Upper lobe of left lung (tissue), 6 donors: ENCODE results near the gene CATSPERB. TPM values are rescaled to one million over a fixed set of nuclear protein-coding genes. Genes with fewer than 3 reads are reported as not detected.

ENCODE experiments used
- ATAC-seq, 2 donors: fragments of 200-7000 bp; cut with Tn5 transposase; one replicate each; pipeline ENCODE4 v1.9.1; 2022; ENCODE audit warnings: mild to moderate bottlenecking in 2 of 2, moderate library complexity in 2 of 2; ENCODE audit not compliant: low FRiP score in 2 of 2
- DNase-seq, 2 donors: peaks; one replicate each; pipeline ENCODE4 v3.0.0-alpha.2; 2019 to 2020
- H3K27ac ChIP-seq, 4 donors: fragments of 200-600 bp; sonication (generic); one replicate each; pipeline ENCODE4 v1.5.1; 2016 to 2019
- H3K27me3 ChIP-seq, 4 donors: fragments of 200-600 bp; sonication (generic); one replicate each; pipeline ENCODE4 v1.5.1; 2017 to 2019
- H3K36me3 ChIP-seq, 4 donors: fragments of 200-600 bp; sonication (generic); one replicate each; pipeline ENCODE4 v1.5.1; 2016 to 2019
- H3K4me1 ChIP-seq, 4 donors: fragments of 200-600 bp; sonication (generic); one replicate each; pipeline ENCODE4 v1.5.1; 2018 to 2019
- H3K4me3 ChIP-seq, 4 donors: fragments of 200-600 bp; sonication (generic); one replicate each; pipeline ENCODE4 v1.5.1; 2017 to 2019; ENCODE audit warnings: mild to moderate bottlenecking in 2 of 4, moderate library complexity in 1 of 4
- H3K9me3 ChIP-seq, 4 donors: fragments of 200-600 bp; sonication (generic); one replicate each; pipeline ENCODE4 v1.5.1; 2018 to 2019
- CTCF ChIP-seq, 6 experiments: fragments of 450-650 bp in 4 of 6; fragments of 200-600 bp in 2 of 6; sonication (generic) in 2 of 6; IDR thresholded peaks; one replicate each; pipeline ENCODE4 v1.5.1; 2016 to 2019; ENCODE audit warnings: antibody characterized with exemption in 6 of 6
- EP300 ChIP-seq, 4 donors: sonication (generic); formaldehyde crosslinking; IDR thresholded peaks; one replicate each; pipeline ENCODE4 v1.5.1; 2017; ENCODE audit warnings: antibody characterized with exemption in 4 of 4, control low read depth in 2 of 4
- POLR2A ChIP-seq, 4 donors: fragments of 450-650 bp; IDR thresholded peaks; one replicate each; pipeline ENCODE4 v1.5.1; 2016 to 2017; ENCODE audit warnings: antibody characterized with exemption in 4 of 4, mild to moderate bottlenecking in 2 of 4
- POLR2AphosphoS5 ChIP-seq, 2 donors: sonication (generic); formaldehyde crosslinking; IDR thresholded peaks; one replicate each; pipeline ENCODE4 v1.5.1; 2017; ENCODE audit warnings: antibody characterized with exemption in 2 of 2
- WGBS, 2 donors: methylation state at CpG; one replicate each; pipeline ENCODE4 v1.1.5; 2017 to 2018; 5-methylcytosine and 5-hydroxymethylcytosine counted together
- total RNA-seq, 6 donors: library from RNA; depleted of rRNA in 4 of 6; stranded (reverse); fragments of >200 nt in 4 of 6; gene quantifications; one replicate each; pipeline versions ENCODE4 v1.1.0 to v1.2.1, GENCODE V29; 2016 to 2021
- donor health status: DM: no; HTN: no; CAD: no; lungs with moderate emphysema.
- donor health status: DM: no; HTN: yes; CAD: no; lungs with severe emphysema.

CATSPERB gene
- total RNA-seq = 10 to 100 TPM in 2 of 6 donors, 1 to 10 TPM in 2, under 1 TPM in 2; 0.63 to 16.8 (median 3.9) TPM

- H3K27me3 ChIP-seq = no peaks in the 10 kb centered on the region
- H3K27ac ChIP-seq = no peak within 1 kb of the TSS
- H3K4me3 ChIP-seq = no peak within 1 kb of the TSS
- no peaks in the 10 kb centered on the region for H3K9me3 ChIP-seq
- no peaks in the 10 kb centered on the region for H3K36me3 ChIP-seq
- WGBS, 2 donors = 94 to 95% methylated on average over 2 of the region's 2 CpGs
- ATAC-seq (no peak), DNase-seq (no peak)
- H3K4me1 ChIP-seq = no peaks in the 10 kb centered on the region
- TF ChIP-seq CTCF (IDR thresholded peaks at IDR 0.05) (no peak), EP300 (IDR thresholded peaks at IDR 0.05) (no peak), POLR2AphosphoS5 (IDR thresholded peaks at IDR 0.05) (no peak), POLR2A (IDR thresholded peaks at IDR 0.05) (no peak)
Observed at GRCh38 chr14:91731986-91732385, at the start of gene CATSPERB. Gene CATSPERB, minus strand, starts transcription at chr14:91732086. Its CDS starts 2,607 bp downstream, at chr14:91729479.

DNA sequence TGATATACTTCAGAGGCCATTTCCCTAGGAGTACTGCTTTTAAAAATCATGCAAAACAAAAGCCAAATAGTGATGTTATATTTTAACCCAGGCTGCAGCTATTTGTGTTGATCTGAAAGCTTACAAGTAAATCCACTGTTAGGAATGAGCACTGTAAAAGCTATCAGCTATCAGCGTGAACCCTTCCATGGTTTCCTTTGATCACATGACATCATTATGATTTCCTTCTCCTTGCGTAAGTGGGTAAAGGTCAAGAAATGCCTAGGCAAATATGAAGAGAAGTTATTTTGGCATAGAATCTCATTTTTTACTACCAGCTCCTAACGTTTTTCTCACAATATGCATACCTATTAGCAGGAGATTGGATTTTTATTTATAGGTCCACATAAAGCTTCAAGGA lies 48.6 kb upstream of the CATSPERB start:
- H3K36me3 ChIP-seq = peaks cover 0 to 5% (median 0%) of the 10 kb centered on the region in 4 donors
- DNase-seq (no peak), ATAC-seq (no peak)
- H3K27me3 ChIP-seq = no peaks in the 10 kb centered on the region
- no peak overlapping the region for H3K27ac ChIP-seq
- TF ChIP-seq POLR2AphosphoS5 (IDR thresholded peaks at IDR 0.05) (no peak), CTCF (IDR thresholded peaks at IDR 0.05) (no peak), POLR2A (IDR thresholded peaks at IDR 0.05) (no peak), EP300 (IDR thresholded peaks at IDR 0.05) (no peak)
- no peak overlapping the region for H3K4me3 ChIP-seq
- no peaks in the 10 kb centered on the region for H3K4me1 ChIP-seq
- 39 to 44% methylated on average over 3 of the region's 3 CpGs for WGBS, 2 donors
- H3K9me3 ChIP-seq = no peaks in the 10 kb centered on the region

- H3K4me1 ChIP-seq = no peaks in the 10 kb centered on the region
- ATAC-seq = no peak
- 92 to 93% methylated on average over 2 of the region's 2 CpGs for WGBS, 2 donors
- H3K36me3 ChIP-seq = peaks cover 0 to under 1% (median 0%) of the 10 kb centered on the region in 4 donors
- no peaks in the 10 kb centered on the region for H3K27me3 ChIP-seq
- no peak overlapping the region for H3K4me3 ChIP-seq
- TF ChIP-seq CTCF (IDR thresholded peaks at IDR 0.05) (no peak), EP300 (IDR thresholded peaks at IDR 0.05) (no peak), POLR2A (IDR thresholded peaks at IDR 0.05) (no peak), POLR2AphosphoS5 (IDR thresholded peaks at IDR 0.05) (no peak)
- DNase-seq = no peak
- no peak overlapping the region for H3K27ac ChIP-seq
- no peaks in the 10 kb centered on the region for H3K9me3 ChIP-seq
Observed at GRCh38 chr14:91778217-91778616, 46.3 kb upstream of the CATSPERB start.

- no peaks in the 10 kb centered on the region for H3K27me3 ChIP-seq
- DNase-seq (no peak), ATAC-seq (no peak)
- no peaks in the 10 kb centered on the region for H3K36me3 ChIP-seq
- 61 to 63% methylated on average over 5 of the region's 5 CpGs for WGBS, 2 donors
- TF ChIP-seq POLR2A (IDR thresholded peaks at IDR 0.05) (no peak), POLR2AphosphoS5 (IDR thresholded peaks at IDR 0.05) (no peak), CTCF (IDR thresholded peaks at IDR 0.05) (no peak), EP300 (IDR thresholded peaks at IDR 0.05) (no peak)
- no peak overlapping the region for H3K27ac ChIP-seq
- no peak overlapping the region for H3K4me3 ChIP-seq
- no peaks in the 10 kb centered on the region for H3K9me3 ChIP-seq
- H3K4me1 ChIP-seq = no peaks in the 10 kb centered on the region
Observed at GRCh38 chr14:91774140-91775096, 42.5 kb upstream of the CATSPERB start.
